Kidney (tissue), 14 donors: ENCODE results near the gene PRDM1. TPM values are rescaled to one million over a fixed set of nuclear protein-coding genes. Genes with fewer than 3 reads are reported as not detected.

Source experiments
- DNase-seq, 5 donors: peaks; one replicate each; pipeline ENCODE4 v3.0.0-alpha.2; 2013 to 2020
- FAIRE-seq: peaks from 2 replicates; lab custom pipeline; 2012; peaks lifted over from hg19 to GRCh38; lab: Jason Lieb, UNC
- H3K27ac ChIP-seq, 2 donors: one replicate each; pipeline ENCODE4 v1.7.0; 2013; ENCODE audit warnings: low read depth in 2 of 2, low read length in 2 of 2, inconsistent platforms in 1 of 2
- H3K27me3 ChIP-seq: one replicate; pipeline ENCODE4 v1.7.1; 2013; ENCODE audit warnings: low read length, inconsistent platforms; ENCODE audit not compliant: control insufficient read depth, insufficient read depth
- H3K36me3 ChIP-seq, 3 donors: one replicate each; pipeline versions ENCODE4 v1.7.0 to v1.7.1; 2013; ENCODE audit warnings: low read length in 3 of 3, control low read depth in 1 of 3, inconsistent platforms in 1 of 3; ENCODE audit not compliant: insufficient read depth in 3 of 3, control insufficient read depth in 2 of 3
- H3K4me1 ChIP-seq, 3 donors: one replicate each; pipeline versions ENCODE4 v1.7.0 to v1.7.1; 2013; ENCODE audit warnings: low read length in 3 of 3, inconsistent platforms in 1 of 3, low read depth in 1 of 3; ENCODE audit not compliant: control insufficient read depth in 2 of 3, insufficient read depth in 2 of 3
- H3K4me3 ChIP-seq, 3 donors: one replicate each; pipeline versions ENCODE4 v1.7.0 to v1.8.1; 2013; ENCODE audit warnings: low read length in 3 of 3, control low read depth in 1 of 3, inconsistent platforms in 1 of 3
- H3K9ac ChIP-seq, 3 donors: one replicate each; pipeline versions ENCODE4 v1.7.0 to v1.7.1; 2013; ENCODE audit warnings: low read length in 3 of 3, control low read depth in 1 of 3, inconsistent platforms in 1 of 3
- H3K9me3 ChIP-seq, 3 donors: one replicate each; pipeline versions ENCODE4 v1.7.0 to v1.7.1; 2013; ENCODE audit warnings: low read length in 3 of 3, control low read depth in 1 of 3, inconsistent platforms in 1 of 3; ENCODE audit not compliant: control insufficient read depth in 2 of 3, insufficient read depth in 1 of 3
- CTCF ChIP-seq: IDR thresholded peaks from 3 replicates; pipeline ENCODE4 v1.5.1; 2012; ENCODE audit warnings: mild to moderate bottlenecking, moderate library complexity, borderline replicate concordance; ENCODE audit not compliant: insufficient read depth; ENCODE audit errors: extremely low read depth
- intact Hi-C: fragments of 100-400 bp; cut with DNase I; formaldehyde crosslinking; loops from one replicate; pipeline ENCODE4 v1.11.1; 2022
- polyA plus RNA-seq: library from polyadenylated mRNA; stranded (reverse); fragments of 350-450 nt; fragmentation: Illumina TruSeq; extraction: RNeasy Lipid Tissue Mini Kit (QIAGEN cat#74804); gene quantifications from one replicate; pipeline ENCODE4 v1.2.3, GENCODE V29; 2014; ENCODE audit warnings: low read depth, low replicate concordance; ENCODE audit not compliant: insufficient read depth
- total RNA-seq: library from RNA; stranded (reverse); fragmentation: NEBNext Ultra II Directional; extraction: Animal tissue kit (Norgen Biotek cat#: 25700); gene quantifications from one replicate; pipeline ENCODE4 v1.2.1, GENCODE V29; 2021
- donor health status: control.
- donor health status: control.
- donor health status: control.
- donor health status: control.
- donor health status: control.
- donor health status: DM: yes; HTN: yes; CAD: no.
- donor health status: Normal renal cell carcinoma (clear cell type).

The PRDM1 gene
- total and polyA plus RNA-seq, 2 donors from 2014 or later = 0.86 to 23.0 TPM

- FAIRE-seq (no peak), DNase-seq (no peak)
- intact Hi-C loops = no loop called here
- H3K27ac ChIP-seq = no peak overlapping the region
- no peak overlapping the region for H3K9ac ChIP-seq
- no peak for TF ChIP-seq CTCF
- no peaks in the 10 kb centered on the region for H3K27me3 ChIP-seq
- H3K4me1 ChIP-seq = no peaks in the 10 kb centered on the region
- H3K4me3 ChIP-seq = no peak overlapping the region
- no peaks in the 10 kb centered on the region for H3K36me3 ChIP-seq
- H3K9me3 ChIP-seq = no peaks in the 10 kb centered on the region
Measured at GRCh38 chr6:106056746-106057390, 29.3 kb upstream of the PRDM1 start.

DNA sequence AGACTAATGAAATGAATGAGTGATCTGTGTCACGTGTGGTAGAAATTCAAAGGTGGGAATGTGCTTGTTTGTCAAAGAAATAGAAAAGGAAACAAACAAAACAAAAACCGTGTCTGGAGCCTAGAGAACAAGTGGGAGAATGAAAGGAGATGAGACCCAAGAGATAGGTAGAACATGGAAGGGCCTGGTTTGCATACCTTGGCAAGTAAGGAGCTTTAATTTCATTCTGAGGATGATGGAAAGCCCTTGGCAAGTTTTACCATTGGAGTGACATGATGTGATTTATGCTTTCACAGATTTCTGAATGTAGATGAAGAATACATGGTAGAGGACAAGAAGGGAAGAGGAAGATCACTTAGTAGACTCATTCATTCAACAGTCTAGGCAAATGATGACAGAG lies 26.8 kb upstream of the PRDM1 start:
- H3K9me3 ChIP-seq = no peaks in the 10 kb centered on the region
- H3K9ac ChIP-seq = no peak overlapping the region
- DNase-seq (no peak), FAIRE-seq (no peak)
- no peaks in the 10 kb centered on the region for H3K36me3 ChIP-seq
- intact Hi-C loops = no loop called here
- H3K4me1 ChIP-seq = no peaks in the 10 kb centered on the region
- H3K27me3 ChIP-seq = no peaks in the 10 kb centered on the region
- no peak overlapping the region for H3K27ac ChIP-seq
- no peak for TF ChIP-seq CTCF
- no peak overlapping the region for H3K4me3 ChIP-seq

DNA sequence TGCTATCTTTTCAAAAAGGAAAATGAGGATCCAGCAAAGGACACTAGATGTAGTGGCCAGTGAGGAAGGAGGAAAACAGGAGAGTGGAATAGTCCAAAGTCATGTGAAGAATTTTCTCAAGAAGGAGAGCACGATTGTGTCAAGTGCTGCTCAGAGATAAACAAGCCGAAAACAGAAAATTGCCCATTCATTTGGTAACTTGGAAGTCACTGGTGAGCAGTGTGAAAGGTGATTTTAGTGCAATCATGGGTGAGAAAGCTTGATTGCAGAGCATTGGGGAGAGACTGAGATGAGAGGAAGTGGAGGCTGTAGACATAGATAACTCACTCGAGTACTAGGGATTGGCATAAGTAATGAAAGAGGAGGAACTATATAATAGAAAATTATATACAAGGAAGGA lies 26.0 kb upstream of the PRDM1 start:
- H3K27ac ChIP-seq = no peak overlapping the region
- no peaks in the 10 kb centered on the region for H3K27me3 ChIP-seq
- no peaks in the 10 kb centered on the region for H3K4me1 ChIP-seq
- no peak for FAIRE-seq
- H3K9ac ChIP-seq = no peak overlapping the region
- intact Hi-C loops = no loop called here
- no peak for DNase-seq
- no peak overlapping the region for H3K4me3 ChIP-seq
- no peaks in the 10 kb centered on the region for H3K9me3 ChIP-seq
- H3K36me3 ChIP-seq = no peaks in the 10 kb centered on the region
- no peak for TF ChIP-seq CTCF

GRCh38 chr6:106063448-106063850 lies 22.7 kb upstream of the PRDM1 start:
- Histone ChIP-seq H3K4me3 (no peak overlapping the region), H3K9ac (no peak overlapping the region), H3K36me3 (no peaks in the 10 kb centered on the region), H3K9me3 (no peaks in the 10 kb centered on the region), H3K27ac (no peak overlapping the region), H3K4me1 (no peaks in the 10 kb centered on the region), H3K27me3 (no peaks in the 10 kb centered on the region)
- DNase-seq (no peak), FAIRE-seq (no peak)
- no peak for TF ChIP-seq CTCF
- intact Hi-C loops = no loop called here
